ENCODE measurements around the gene TTLL11. TPM values are rescaled to one million over a fixed set of nuclear protein-coding genes. Genes with fewer than 3 reads are reported as not detected.

Gene TTLL11
- total and polyA plus RNA-seq, 2 experiments from 2014 or later, result 0.57 to 1.4 TPM

- TF ChIP-seq ZNF462 (CRISPR knock-in tag; IDR thresholded peaks at IDR 0.05), result no peak
- TF ChIP-seq JUNB (IDR thresholded peaks at IDR 0.05; ENCODE audit: unreplicated experiment), result no peak
- TF ChIP-seq CREB1 (CRISPR knock-in tag; IDR thresholded peaks at IDR 0.05; ENCODE audit: low read depth), result no peak
- no peak for TF ChIP-seq EZH2 (IDR thresholded peaks at IDR 0.05; ENCODE audit: low read depth, unreplicated experiment)
- TF ChIP-seq ETS1 (IDR thresholded peaks at IDR 0.05), result no peak
Observed at GRCh38 chr9:121833061-121833460, 260.0 kb downstream of the TTLL11 start (continued).

- no peak overlapping the region for H3K27ac Mint-ChIP-seq
- H3K4me3 ChIP-seq, result no peak overlapping the region
- no peaks in the 10 kb centered on the region for H3F3A ChIP-seq (replicated peaks; ENCODE audit: low read depth)
- no peaks in the 10 kb centered on the region for H3K79me2 ChIP-seq (replicated peaks; ENCODE audit: insufficient read depth)
- ATAC-seq (no peak), DNase-seq (ENCODE audit: low spot score) (no peak)
- H3K9me2 ChIP-seq (ENCODE audit: insufficient read depth), result no peaks in the 10 kb centered on the region
- no peaks in the 10 kb centered on the region for H4K20me1 ChIP-seq (replicated peaks; ENCODE audit: insufficient read depth)
- no peak overlapping the region for H2AFZ ChIP-seq
- H3K27me3 Mint-ChIP-seq (ENCODE audit: insufficient read depth, low read depth, poor library complexity), result peaks cover 5% of the 10 kb centered on the region
- H3K4me3 Mint-ChIP-seq, result no peak overlapping the region
- H3K4me2 ChIP-seq, result no peak overlapping the region
- H3K4me1 ChIP-seq (ENCODE audit: insufficient read depth), result no peaks in the 10 kb centered on the region
- no peaks in the 10 kb centered on the region for H3K4me1 Mint-ChIP-seq
- H3K36me3 Mint-ChIP-seq (ENCODE audit: low read depth), result no peaks in the 10 kb centered on the region
- H3K9me3 Mint-ChIP-seq, result no peaks in the 10 kb centered on the region
- no peaks in the 10 kb centered on the region for H3K36me3 ChIP-seq (ENCODE audit: insufficient read depth)
- H3K27ac ChIP-seq (ENCODE audit: low read depth), result no peak overlapping the region
- no peaks in the 10 kb centered on the region for H3K27me3 ChIP-seq (ENCODE audit: insufficient read depth)
- no peak for TF ChIP-seq ZNF331 (CRISPR knock-in tag; IDR thresholded peaks at IDR 0.05; ENCODE audit: low read depth)
- no peak for TF ChIP-seq NANOG (IDR thresholded peaks at IDR 0.05; ENCODE audit: borderline replicate concordance)
- no peak for TF ChIP-seq POLR2AphosphoS5 (IDR thresholded peaks at IDR 0.05; ENCODE audit: low read depth)
- TF ChIP-seq CREB1 (CRISPR knock-in tag; IDR thresholded peaks at IDR 0.05; ENCODE audit: low read depth), result no peak
- no peak for TF ChIP-seq EZH2phosphoT487 (IDR thresholded peaks at IDR 0.05; ENCODE audit: unreplicated experiment)
- TF ChIP-seq ZNF462 (CRISPR knock-in tag; IDR thresholded peaks at IDR 0.05), result no peak
Observed at GRCh38 chr9:121831869-121832268, 261.2 kb downstream of the TTLL11 start.
